Stimulated activated effector memory CD8-positive, alpha-beta T cell treated with anti-CD3 and anti-CD28 coated beads, Interleukin-12 subunit alpha, Interleukin-12 subunit beta, amount 100 ng/mL, for 72 hours (primary cell): ENCODE data around the gene C15orf39.

Source experiments
- ATAC-seq: fragments of 150-1000 bp; cut with Tn5 transposase; 2 replicates; pipeline ENCODE4 v1.10.0; 2021
- DNase-seq, 2 donors: peaks; one replicate each; pipeline ENCODE4 v3.0.0; 2021 to 2022; ENCODE audit warnings: low spot score in 2 of 2
- H3K27ac Mint-ChIP-seq: one replicate; pipeline ENCODE4 v1.8.0; 2022; ENCODE audit warnings: mild to moderate bottlenecking, mixed read lengths
- H3K36me3 Mint-ChIP-seq: one replicate; pipeline ENCODE4 v1.8.0; 2022; ENCODE audit warnings: mild to moderate bottlenecking, mixed read lengths
- H3K4me1 Mint-ChIP-seq: one replicate; pipeline ENCODE4 v1.8.0; 2022; ENCODE audit warnings: mixed read lengths
- H3K4me3 Mint-ChIP-seq: one replicate; pipeline ENCODE4 v1.8.0; 2022; ENCODE audit warnings: mild to moderate bottlenecking, mixed read lengths
- H3K9me3 Mint-ChIP-seq: one replicate; pipeline ENCODE4 v1.8.0; 2022; ENCODE audit warnings: mixed read lengths

Gene C15orf39

GRCh38 chr15:75167588-75168350 is 33.9 kb upstream of the C15orf39 start:
- Mint-ChIP-seq H3K4me3 (no peak overlapping the region), H3K27ac (no peak overlapping the region), H3K36me3 (no peaks in the 10 kb centered on the region), H3K4me1 (peaks cover 37% of the 10 kb centered on the region), H3K9me3 (no peaks in the 10 kb centered on the region)
- DNase-seq (no peak), ATAC-seq (no peak)

- Mint-ChIP-seq H3K27ac (no peak overlapping the region), H3K4me1 (peaks cover 37% of the 10 kb centered on the region), H3K36me3 (no peaks in the 10 kb centered on the region), H3K4me3 (no peak overlapping the region), H3K9me3 (no peaks in the 10 kb centered on the region)
- no peak for DNase-seq
- no peak for ATAC-seq
These were observed 33.3 kb upstream of the C15orf39 start for GRCh38 chr15:75168374-75168773.

- ATAC-seq (no peak), DNase-seq (no peak)
- peaks cover 37% of the 10 kb centered on the region for H3K4me1 Mint-ChIP-seq
- H3K27ac Mint-ChIP-seq: no peak overlapping the region
- no peak overlapping the region for H3K4me3 Mint-ChIP-seq
- no peaks in the 10 kb centered on the region for H3K9me3 Mint-ChIP-seq
- H3K36me3 Mint-ChIP-seq: no peaks in the 10 kb centered on the region
These were observed 31.5 kb upstream of the C15orf39 start for GRCh38 chr15:75170203-75170602.

GRCh38 chr15:75170711-75171341 is 30.9 kb upstream of the C15orf39 start:
- no peaks in the 10 kb centered on the region for H3K36me3 Mint-ChIP-seq
- no peak overlapping the region for H3K4me3 Mint-ChIP-seq
- DNase-seq (no peak), ATAC-seq (no peak)
- H3K9me3 Mint-ChIP-seq: no peaks in the 10 kb centered on the region
- peaks cover 37% of the 10 kb centered on the region for H3K4me1 Mint-ChIP-seq
- peak overlapping the region; percentile 7 for H3K27ac Mint-ChIP-seq

GRCh38 chr15:75171408-75171807 is 30.3 kb upstream of the C15orf39 start:
- Mint-ChIP-seq H3K4me3 (no peak overlapping the region), H3K27ac (peak overlapping the region; percentile 7), H3K4me1 (peaks cover 37% of the 10 kb centered on the region), H3K36me3 (no peaks in the 10 kb centered on the region), H3K9me3 (no peaks in the 10 kb centered on the region)
- ATAC-seq: peak; percentile 86
- DNase-seq: no peak

- Mint-ChIP-seq H3K4me1 (peaks cover 37% of the 10 kb centered on the region), H3K36me3 (no peaks in the 10 kb centered on the region), H3K4me3 (no peak overlapping the region), H3K9me3 (no peaks in the 10 kb centered on the region), H3K27ac (peak overlapping the region; percentile 56)
- DNase-seq (no peak), ATAC-seq (no peak)
These were observed 29.3 kb upstream of the C15orf39 start for GRCh38 chr15:75172284-75172820.

GRCh38 chr15:75174102-75174501 is 27.6 kb upstream of the C15orf39 start:
- Mint-ChIP-seq H3K27ac (no peak overlapping the region), H3K36me3 (no peaks in the 10 kb centered on the region), H3K4me3 (no peak overlapping the region), H3K9me3 (no peaks in the 10 kb centered on the region), H3K4me1 (peaks cover 29% of the 10 kb centered on the region)
- ATAC-seq: no peak
- no peak for DNase-seq

GRCh38 chr15:75174729-75175128 is 27.0 kb upstream of the C15orf39 start:
- Mint-ChIP-seq H3K36me3 (no peaks in the 10 kb centered on the region), H3K4me3 (no peak overlapping the region), H3K4me1 (peaks cover 23% of the 10 kb centered on the region), H3K27ac (no peak overlapping the region), H3K9me3 (no peaks in the 10 kb centered on the region)
- ATAC-seq: no peak
- no peak for DNase-seq

- no peaks in the 10 kb centered on the region for H3K36me3 Mint-ChIP-seq
- no peak for DNase-seq
- no peak overlapping the region for H3K4me3 Mint-ChIP-seq
- ATAC-seq: no peak
- peaks cover 14% of the 10 kb centered on the region for H3K4me1 Mint-ChIP-seq
- no peak overlapping the region for H3K27ac Mint-ChIP-seq
- no peaks in the 10 kb centered on the region for H3K9me3 Mint-ChIP-seq
These were observed 25.3 kb upstream of the C15orf39 start for GRCh38 chr15:75176396-75176761.

- H3K27ac Mint-ChIP-seq: peak overlapping the region; percentile 13
- H3K4me1 Mint-ChIP-seq: peaks cover 2% of the 10 kb centered on the region
- no peaks in the 10 kb centered on the region for H3K36me3 Mint-ChIP-seq
- H3K9me3 Mint-ChIP-seq: no peaks in the 10 kb centered on the region
- DNase-seq: no peak
- no peak for ATAC-seq
- no peak overlapping the region for H3K4me3 Mint-ChIP-seq
These were observed 24.2 kb upstream of the C15orf39 start for GRCh38 chr15:75177360-75178071.

GRCh38 chr15:75178171-75178937 is 23.3 kb upstream of the C15orf39 start:
- DNase-seq (no peak), ATAC-seq (peak; percentile 37)
- no peaks in the 10 kb centered on the region for H3K9me3 Mint-ChIP-seq
- H3K4me3 Mint-ChIP-seq: no peak overlapping the region
- H3K36me3 Mint-ChIP-seq: no peaks in the 10 kb centered on the region
- H3K4me1 Mint-ChIP-seq: no peaks in the 10 kb centered on the region
- no peak overlapping the region for H3K27ac Mint-ChIP-seq

- no peak overlapping the region for H3K4me3 Mint-ChIP-seq
- no peaks in the 10 kb centered on the region for H3K4me1 Mint-ChIP-seq
- ATAC-seq: no peak
- H3K9me3 Mint-ChIP-seq: no peaks in the 10 kb centered on the region
- no peak for DNase-seq
- no peak overlapping the region for H3K27ac Mint-ChIP-seq
- H3K36me3 Mint-ChIP-seq: no peaks in the 10 kb centered on the region
These were observed 22.5 kb upstream of the C15orf39 start for GRCh38 chr15:75178938-75179745.

GRCh38 chr15:75179746-75180140 is 21.9 kb upstream of the C15orf39 start:
- no peaks in the 10 kb centered on the region for H3K36me3 Mint-ChIP-seq
- no peak overlapping the region for H3K27ac Mint-ChIP-seq
- no peak for ATAC-seq
- no peaks in the 10 kb centered on the region for H3K4me1 Mint-ChIP-seq
- no peak overlapping the region for H3K4me3 Mint-ChIP-seq
- H3K9me3 Mint-ChIP-seq: no peaks in the 10 kb centered on the region
- no peak for DNase-seq

GRCh38 chr15:75181780-75182179 is 19.9 kb upstream of the C15orf39 start:
- H3K9me3 Mint-ChIP-seq: no peaks in the 10 kb centered on the region
- no peaks in the 10 kb centered on the region for H3K4me1 Mint-ChIP-seq
- no peaks in the 10 kb centered on the region for H3K36me3 Mint-ChIP-seq
- no peak overlapping the region for H3K4me3 Mint-ChIP-seq
- H3K27ac Mint-ChIP-seq: no peak overlapping the region
- DNase-seq: no peak
- ATAC-seq: no peak
